ENCODE measurements around the gene HM13.

The HM13 gene

DNA sequence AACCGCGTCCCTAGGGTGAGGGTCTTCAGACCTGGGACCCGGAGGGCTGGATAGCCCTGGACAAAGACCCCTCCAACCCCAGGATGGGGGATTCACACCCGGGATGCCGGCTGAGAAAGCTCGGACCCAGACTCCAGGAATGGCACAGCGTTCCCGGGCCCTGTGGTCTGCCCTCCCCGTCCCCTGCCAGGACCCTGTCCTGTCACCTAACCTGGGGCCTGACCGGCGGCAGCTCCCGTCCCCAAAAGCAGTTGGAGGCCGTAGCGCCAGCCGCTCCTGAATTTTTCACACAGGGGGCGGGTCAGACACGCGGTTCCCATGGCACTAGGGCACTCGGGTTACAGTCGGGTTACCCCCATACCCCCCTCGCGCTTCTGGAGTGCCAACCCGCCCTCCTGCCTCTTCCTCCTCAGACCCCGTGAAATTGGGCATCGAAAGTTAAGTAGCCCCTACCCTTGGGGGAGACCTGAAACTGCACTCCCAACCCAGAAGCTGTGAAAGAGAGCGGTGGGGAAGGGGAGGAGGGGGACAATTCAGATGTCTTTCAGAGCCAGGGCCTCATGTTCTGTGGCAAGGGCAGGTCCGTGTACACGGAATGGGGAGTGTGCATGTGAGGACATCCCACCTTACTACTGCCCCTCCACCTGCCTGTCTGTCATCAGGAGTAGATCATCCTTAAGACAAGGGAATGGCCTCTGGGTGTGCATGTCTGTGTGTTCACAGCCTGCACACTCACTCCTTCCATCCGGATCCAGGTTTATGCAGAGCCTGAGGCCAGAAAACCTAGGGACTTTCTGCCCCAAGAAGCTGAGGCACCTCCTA, 38.6 kb upstream of the HM13 start:
- Histone ChIP-seq H3K4me3 (ENCODE audit: low read length) (no peak overlapping the region), H3K27ac (ENCODE audit: low read depth, low read length) (no peak overlapping the region), H3K4me2 (ENCODE audit: low read length) (no peak overlapping the region), H3K4me1 (ENCODE audit: control insufficient read depth, low read length) (peaks cover 21% of the 10 kb centered on the region), H3K9me3 (ENCODE audit: control insufficient read depth, insufficient read depth, low read length) (no peaks in the 10 kb centered on the region), H3F3A (ENCODE audit: control insufficient read depth, insufficient read depth) (no peaks in the 10 kb centered on the region), H3K79me2 (ENCODE audit: control insufficient read depth, low read length) (no peaks in the 10 kb centered on the region), H3K27me3 (ENCODE audit: control insufficient read depth, low read length) (0 out of 2 replicates have a peak, but pooled peaks cover 9% of the 10 kb centered on the region), H3K9me2 (replicated peaks; ENCODE audit: control insufficient read depth, low read length) (no peaks in the 10 kb centered on the region), H3K36me3 (ENCODE audit: control insufficient read depth, low read length) (no peaks in the 10 kb centered on the region), H4K20me1 (ENCODE audit: control insufficient read depth, insufficient read depth, low read depth, low read length) (no peaks in the 10 kb centered on the region)
- TF ChIP-seq, protein P1, sequence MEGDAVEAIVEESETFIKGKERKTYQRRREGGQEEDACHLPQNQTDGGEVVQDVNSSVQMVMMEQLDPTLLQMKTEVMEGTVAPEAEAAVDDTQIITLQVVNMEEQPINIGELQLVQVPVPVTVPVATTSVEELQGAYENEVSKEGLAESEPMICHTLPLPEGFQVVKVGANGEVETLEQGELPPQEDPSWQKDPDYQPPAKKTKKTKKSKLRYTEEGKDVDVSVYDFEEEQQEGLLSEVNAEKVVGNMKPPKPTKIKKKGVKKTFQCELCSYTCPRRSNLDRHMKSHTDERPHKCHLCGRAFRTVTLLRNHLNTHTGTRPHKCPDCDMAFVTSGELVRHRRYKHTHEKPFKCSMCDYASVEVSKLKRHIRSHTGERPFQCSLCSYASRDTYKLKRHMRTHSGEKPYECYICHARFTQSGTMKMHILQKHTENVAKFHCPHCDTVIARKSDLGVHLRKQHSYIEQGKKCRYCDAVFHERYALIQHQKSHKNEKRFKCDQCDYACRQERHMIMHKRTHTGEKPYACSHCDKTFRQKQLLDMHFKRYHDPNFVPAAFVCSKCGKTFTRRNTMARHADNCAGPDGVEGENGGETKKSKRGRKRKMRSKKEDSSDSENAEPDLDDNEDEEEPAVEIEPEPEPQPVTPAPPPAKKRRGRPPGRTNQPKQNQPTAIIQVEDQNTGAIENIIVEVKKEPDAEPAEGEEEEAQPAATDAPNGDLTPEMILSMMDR (IDR thresholded peaks at IDR 0.05; ENCODE audit: low read depth, low read length, poor library complexity, severe bottlenecking), result no peak
- TF ChIP-seq EZH2phosphoT487 (IDR thresholded peaks at IDR 0.05; ENCODE audit: borderline replicate concordance, low read length), result no peak

DNA sequence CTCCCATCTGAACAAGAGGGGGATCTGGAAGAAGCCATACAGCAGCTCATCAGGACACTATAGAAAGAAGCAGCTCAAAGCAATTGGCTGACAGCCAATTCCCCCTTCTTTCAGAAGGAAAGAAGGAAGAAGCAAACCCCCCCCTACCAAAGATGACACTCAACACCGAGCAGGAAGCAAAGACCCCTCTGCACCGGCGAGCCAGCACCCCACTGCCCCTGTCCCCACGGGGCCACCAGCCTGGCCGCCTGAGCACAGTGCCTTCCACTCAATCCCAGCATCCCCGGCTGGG, 38.0 kb upstream of the HM13 start:
- peaks cover 21% of the 10 kb centered on the region for H3K4me1 ChIP-seq (ENCODE audit: control insufficient read depth, low read length)
- no peak for TF ChIP-seq EZH2phosphoT487 (IDR thresholded peaks at IDR 0.05; ENCODE audit: borderline replicate concordance, low read length)
- TF ChIP-seq, protein P1 (IDR thresholded peaks at IDR 0.05; ENCODE audit: low read depth, low read length, poor library complexity, severe bottlenecking), result no peak
- H4K20me1 ChIP-seq (ENCODE audit: control insufficient read depth, insufficient read depth, low read depth, low read length), result no peaks in the 10 kb centered on the region
- H3F3A ChIP-seq (ENCODE audit: control insufficient read depth, insufficient read depth), result no peaks in the 10 kb centered on the region
- H3K4me3 ChIP-seq (ENCODE audit: low read length), result no peak overlapping the region
- no peaks in the 10 kb centered on the region for H3K9me2 ChIP-seq (replicated peaks; ENCODE audit: control insufficient read depth, low read length)
- no peaks in the 10 kb centered on the region for H3K36me3 ChIP-seq (ENCODE audit: control insufficient read depth, low read length)
- no peak overlapping the region for H3K4me2 ChIP-seq (ENCODE audit: low read length)
- H3K27ac ChIP-seq (ENCODE audit: low read depth, low read length), result no peak overlapping the region
- H3K9me3 ChIP-seq (ENCODE audit: control insufficient read depth, insufficient read depth, low read length), result no peaks in the 10 kb centered on the region
- no peaks in the 10 kb centered on the region for H3K79me2 ChIP-seq (ENCODE audit: control insufficient read depth, low read length)
- 0 out of 2 replicates have a peak, but pooled peaks cover 9% of the 10 kb centered on the region for H3K27me3 ChIP-seq (ENCODE audit: control insufficient read depth, low read length)

DNA sequence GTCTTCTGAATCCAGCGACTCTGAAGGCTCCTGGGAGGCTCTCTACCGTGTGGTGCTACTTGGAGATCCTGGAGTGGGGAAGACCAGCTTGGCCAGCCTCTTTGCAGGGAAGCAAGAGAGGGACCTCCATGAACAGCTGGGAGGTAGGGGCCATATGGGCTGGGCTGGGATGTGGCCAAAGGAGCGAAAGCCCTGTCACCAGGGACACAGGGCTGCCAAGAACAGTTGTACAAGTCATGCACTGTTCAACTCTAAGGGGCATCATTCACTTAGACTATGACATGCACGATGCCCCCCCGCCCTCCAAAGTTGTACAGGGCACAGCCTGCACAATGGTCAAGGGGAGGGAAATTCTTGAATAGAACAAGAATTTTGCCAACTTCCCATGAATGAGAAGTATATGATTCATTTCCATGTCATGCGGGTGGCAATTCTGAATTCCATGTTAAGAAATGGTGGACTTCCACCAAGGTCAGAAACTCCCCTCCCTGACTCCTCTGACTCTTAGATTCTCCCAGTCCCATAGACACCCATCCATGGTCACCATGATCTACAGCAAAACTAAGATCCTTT, 37.5 kb upstream of the HM13 start:
- H3K9me3 ChIP-seq (ENCODE audit: control insufficient read depth, insufficient read depth, low read length), result no peaks in the 10 kb centered on the region
- no peaks in the 10 kb centered on the region for H3K9me2 ChIP-seq (replicated peaks; ENCODE audit: control insufficient read depth, low read length)
- H3K27me3 ChIP-seq (ENCODE audit: control insufficient read depth, low read length), result peaks cover 10% of the 10 kb centered on the region; the same call in 1 of the 2 replicates
- H4K20me1 ChIP-seq (ENCODE audit: control insufficient read depth, insufficient read depth, low read depth, low read length), result no peaks in the 10 kb centered on the region
- H3K36me3 ChIP-seq (ENCODE audit: control insufficient read depth, low read length), result no peaks in the 10 kb centered on the region
- H3K4me1 ChIP-seq (ENCODE audit: control insufficient read depth, low read length), result peaks cover 21% of the 10 kb centered on the region
- no peaks in the 10 kb centered on the region for H3K79me2 ChIP-seq (ENCODE audit: control insufficient read depth, low read length)
- no peaks in the 10 kb centered on the region for H3F3A ChIP-seq (ENCODE audit: control insufficient read depth, insufficient read depth)
- TF ChIP-seq, protein P1 (IDR thresholded peaks at IDR 0.05; ENCODE audit: low read depth, low read length, poor library complexity, severe bottlenecking), result no peak
- no peak for TF ChIP-seq EZH2phosphoT487 (IDR thresholded peaks at IDR 0.05; ENCODE audit: borderline replicate concordance, low read length)
- H3K27ac ChIP-seq (ENCODE audit: low read depth, low read length), result no peak overlapping the region
- no peak overlapping the region for H3K4me3 ChIP-seq (ENCODE audit: low read length)
- H3K4me2 ChIP-seq (ENCODE audit: low read length), result no peak overlapping the region
